Neural progenitor cell (in vitro differentiated cells): ENCODE data around the gene TOX2. TPM values are rescaled to one million over a fixed set of nuclear protein-coding genes. Genes with fewer than 3 reads are reported as not detected.

Experiments used
- DNase-seq: peaks from one replicate; pipeline ENCODE4 v3.0.0-alpha.2; 2016; ENCODE audit warnings: low spot score
- H2AFZ ChIP-seq: fragments of 200-600 bp; sonication (generic); replicated peaks from 2 replicates; pipeline ENCODE4 v1.6.1; 2016; ENCODE audit warnings: antibody characterized with exemption
- H3F3A ChIP-seq: fragments of 200-600 bp; sonication (generic); 2 replicates; pipeline ENCODE4 v1.6.1; 2016; ENCODE audit warnings: antibody characterized with exemption, low read depth
- H3K27ac ChIP-seq: fragments of 200-600 bp; sonication (generic); 2 replicates; pipeline ENCODE4 v1.5.1; 2016; ENCODE audit warnings: mild to moderate bottlenecking
- H3K27me3 ChIP-seq: fragments of 200-600 bp; sonication (generic); 2 replicates; pipeline ENCODE4 v1.6.1; 2016; ENCODE audit warnings: mild to moderate bottlenecking, moderate library complexity
- H3K36me3 ChIP-seq: fragments of 200-600 bp; sonication (generic); 2 replicates; pipeline ENCODE4 v1.5.1; 2016
- H3K4me1 ChIP-seq: fragments of 200-600 bp; sonication (generic); 2 replicates; pipeline ENCODE4 v1.6.1; 2016; ENCODE audit warnings: mixed run types
- H3K4me2 ChIP-seq: fragments of 200-600 bp; sonication (generic); 2 replicates; pipeline ENCODE4 v1.6.1; 2016
- H3K4me3 ChIP-seq: fragments of 200-600 bp; sonication (generic); 2 replicates; pipeline ENCODE4 v1.5.1; 2016
- H3K79me2 ChIP-seq: fragments of 200-600 bp; sonication (generic); 2 replicates; pipeline ENCODE4 v1.6.1; 2016; ENCODE audit warnings: low read depth
- H3K9ac ChIP-seq: fragments of 200-600 bp; sonication (generic); 2 replicates; pipeline ENCODE4 v1.6.1; 2016
- H3K9me3 ChIP-seq: fragments of 200-600 bp; sonication (generic); 2 replicates; pipeline ENCODE4 v1.5.1; 2016; ENCODE audit warnings: low read depth
- H4K20me1 ChIP-seq: fragments of 200-600 bp; sonication (generic); 2 replicates; pipeline ENCODE4 v1.6.1; 2016; ENCODE audit warnings: low read depth
- H3K27ac Mint-ChIP-seq: 3 replicates; pipeline ENCODE4 v1.8.0; 2021; ENCODE audit warnings: mixed read lengths
- H3K27me3 Mint-ChIP-seq: 2 replicates; pipeline ENCODE4 v1.8.0; 2022; ENCODE audit warnings: low read depth, mild to moderate bottlenecking, inconsistent platforms, moderate library complexity, mixed read lengths; ENCODE audit not compliant: insufficient read depth
- H3K36me3 Mint-ChIP-seq: 3 replicates; pipeline ENCODE4 v1.8.0; 2021; ENCODE audit warnings: mixed read lengths
- H3K4me1 Mint-ChIP-seq: 3 replicates; pipeline ENCODE4 v1.8.0; 2021; ENCODE audit warnings: mixed read lengths
- H3K4me3 Mint-ChIP-seq: 3 replicates; pipeline ENCODE4 v1.8.0; 2021; ENCODE audit warnings: mild to moderate bottlenecking, moderate library complexity, mixed read lengths
- H3K9me3 Mint-ChIP-seq: 3 replicates; pipeline ENCODE4 v1.8.0; 2020; ENCODE audit warnings: mixed read lengths
- EZH2 ChIP-seq: fragments of 200-600 bp; sonication (generic); IDR thresholded peaks from 2 replicates; pipeline ENCODE4 v1.6.1; 2017; ENCODE audit warnings: antibody characterized with exemption, mild to moderate bottlenecking, moderate library complexity
- EZH2phosphoT487 ChIP-seq: fragments of 200-600 bp; sonication (generic); IDR thresholded peaks from 2 replicates; pipeline ENCODE4 v1.6.1; 2017; ENCODE audit warnings: antibody characterized with exemption
- total RNA-seq: library from RNA; depleted of rRNA; stranded (reverse); fragments of >200 nt; gene quantifications from 2 replicates; pipeline ENCODE4 v1.2.3, GENCODE V29; 2015; ENCODE audit warnings: low replicate concordance
- TF ChIP-seq, protein P1 (sequence below): fragments of 200-600 bp; sonication (generic); IDR thresholded peaks from 2 replicates; pipeline ENCODE4 v1.5.1; 2017; ENCODE audit warnings: antibody characterized with exemption, mild to moderate bottlenecking

The TOX2 gene
- total RNA-seq, 1 donor from 2014 or later = not detected

DNA sequence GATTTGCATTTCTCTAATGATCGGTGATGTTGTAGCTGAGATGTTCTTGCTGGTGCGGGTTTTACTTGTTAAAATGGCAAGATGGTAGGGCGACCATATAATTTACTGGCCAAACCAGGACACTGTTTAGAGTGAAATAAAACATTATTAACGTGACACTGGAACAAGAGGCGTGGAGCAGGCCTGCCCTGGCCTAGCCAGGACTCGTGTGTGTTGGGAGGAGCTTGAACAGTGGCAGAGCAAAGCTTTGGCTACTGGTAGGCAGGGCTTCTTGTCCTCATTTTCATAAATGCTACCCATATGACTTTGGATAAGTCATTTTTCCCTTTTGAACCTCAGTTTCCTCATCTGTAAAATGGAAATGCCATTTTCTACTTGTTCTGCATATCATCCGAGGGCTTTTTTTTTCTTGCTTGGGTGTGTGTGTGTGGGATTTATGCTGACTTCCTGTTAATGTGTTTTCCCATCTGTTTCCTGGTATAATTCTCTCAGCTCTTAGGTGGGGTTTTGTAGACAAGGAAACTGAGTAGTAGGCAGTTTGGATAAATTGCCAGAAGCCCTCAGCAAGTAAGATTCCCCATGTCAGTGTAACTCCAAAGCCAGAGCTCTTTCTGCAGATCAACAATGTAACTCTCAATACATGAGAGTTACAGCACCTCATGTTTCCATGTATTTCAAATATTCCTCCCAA, 81.7 kb downstream of the TOX2 start:
- H3K4me3 ChIP-seq = no peak overlapping the region
- no peak overlapping the region for H3K27ac Mint-ChIP-seq

DNA sequence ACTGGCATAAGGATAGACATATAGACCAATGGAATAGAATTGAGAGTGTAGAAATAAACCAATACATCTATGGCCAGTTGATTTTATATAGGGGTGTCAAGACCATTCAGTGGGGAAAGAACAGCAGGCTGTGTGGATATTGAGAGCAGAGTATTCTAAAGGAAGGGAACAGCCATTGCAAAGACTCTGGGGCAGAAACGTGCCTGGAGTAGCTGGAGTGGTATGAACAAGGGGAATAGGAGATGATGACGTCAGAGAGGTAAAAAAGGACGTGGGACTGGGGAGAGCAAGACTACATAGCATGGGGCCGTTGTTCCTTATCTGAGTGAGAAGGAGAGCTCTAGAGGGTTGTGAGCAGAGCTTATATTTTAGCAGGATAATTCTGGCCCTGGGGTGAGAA, 85.2 kb downstream of the TOX2 start:
- H3K27me3 ChIP-seq = no peaks in the 10 kb centered on the region
- no peaks in the 10 kb centered on the region for H3K4me1 Mint-ChIP-seq
- no peak overlapping the region for H3K4me3 ChIP-seq
- H3K9me3 Mint-ChIP-seq = no peaks in the 10 kb centered on the region
- H3K27me3 Mint-ChIP-seq = no peaks in the 10 kb centered on the region
- H3K4me2 ChIP-seq = no peak overlapping the region
- no peak overlapping the region for H2AFZ ChIP-seq
- no peaks in the 10 kb centered on the region for H3K36me3 Mint-ChIP-seq
- no peak overlapping the region for H3K4me3 Mint-ChIP-seq
- no peaks in the 10 kb centered on the region for H3K79me2 ChIP-seq
- no peaks in the 10 kb centered on the region for H3K36me3 ChIP-seq
- H3K27ac ChIP-seq = no peak overlapping the region
- H3K27ac Mint-ChIP-seq = no peak overlapping the region
- no peak for DNase-seq
- no peaks in the 10 kb centered on the region for H3K9me3 ChIP-seq
- H3F3A ChIP-seq = no peaks in the 10 kb centered on the region
- TF ChIP-seq, protein P1, sequence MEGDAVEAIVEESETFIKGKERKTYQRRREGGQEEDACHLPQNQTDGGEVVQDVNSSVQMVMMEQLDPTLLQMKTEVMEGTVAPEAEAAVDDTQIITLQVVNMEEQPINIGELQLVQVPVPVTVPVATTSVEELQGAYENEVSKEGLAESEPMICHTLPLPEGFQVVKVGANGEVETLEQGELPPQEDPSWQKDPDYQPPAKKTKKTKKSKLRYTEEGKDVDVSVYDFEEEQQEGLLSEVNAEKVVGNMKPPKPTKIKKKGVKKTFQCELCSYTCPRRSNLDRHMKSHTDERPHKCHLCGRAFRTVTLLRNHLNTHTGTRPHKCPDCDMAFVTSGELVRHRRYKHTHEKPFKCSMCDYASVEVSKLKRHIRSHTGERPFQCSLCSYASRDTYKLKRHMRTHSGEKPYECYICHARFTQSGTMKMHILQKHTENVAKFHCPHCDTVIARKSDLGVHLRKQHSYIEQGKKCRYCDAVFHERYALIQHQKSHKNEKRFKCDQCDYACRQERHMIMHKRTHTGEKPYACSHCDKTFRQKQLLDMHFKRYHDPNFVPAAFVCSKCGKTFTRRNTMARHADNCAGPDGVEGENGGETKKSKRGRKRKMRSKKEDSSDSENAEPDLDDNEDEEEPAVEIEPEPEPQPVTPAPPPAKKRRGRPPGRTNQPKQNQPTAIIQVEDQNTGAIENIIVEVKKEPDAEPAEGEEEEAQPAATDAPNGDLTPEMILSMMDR = no peak
- TF ChIP-seq EZH2phosphoT487 (no peak), EZH2 (no peak)
- H3K9ac ChIP-seq = no peak overlapping the region
- no peaks in the 10 kb centered on the region for H3K4me1 ChIP-seq
- no peaks in the 10 kb centered on the region for H4K20me1 ChIP-seq

More for the DNA sequence above, 81.7 kb downstream of the TOX2 start:
- Histone ChIP-seq H3K27me3 (no peaks in the 10 kb centered on the region), H2AFZ (no peak overlapping the region), H3K9me3 (no peaks in the 10 kb centered on the region), H3K4me1 (no peaks in the 10 kb centered on the region), H3K9ac (no peak overlapping the region), H3K79me2 (no peaks in the 10 kb centered on the region), H3K27ac (no peak overlapping the region), H3F3A (no peaks in the 10 kb centered on the region), H3K36me3 (no peaks in the 10 kb centered on the region), H3K4me2 (no peak overlapping the region), H4K20me1 (no peaks in the 10 kb centered on the region)
- H3K36me3 Mint-ChIP-seq = no peaks in the 10 kb centered on the region
- no peaks in the 10 kb centered on the region for H3K9me3 Mint-ChIP-seq
- no peaks in the 10 kb centered on the region for H3K27me3 Mint-ChIP-seq
- H3K4me3 Mint-ChIP-seq = no peak overlapping the region
- DNase-seq = no peak
- no peak for TF ChIP-seq EZH2phosphoT487
- no peak for TF ChIP-seq EZH2
- TF ChIP-seq, protein P1 = no peak
- no peaks in the 10 kb centered on the region for H3K4me1 Mint-ChIP-seq

DNA sequence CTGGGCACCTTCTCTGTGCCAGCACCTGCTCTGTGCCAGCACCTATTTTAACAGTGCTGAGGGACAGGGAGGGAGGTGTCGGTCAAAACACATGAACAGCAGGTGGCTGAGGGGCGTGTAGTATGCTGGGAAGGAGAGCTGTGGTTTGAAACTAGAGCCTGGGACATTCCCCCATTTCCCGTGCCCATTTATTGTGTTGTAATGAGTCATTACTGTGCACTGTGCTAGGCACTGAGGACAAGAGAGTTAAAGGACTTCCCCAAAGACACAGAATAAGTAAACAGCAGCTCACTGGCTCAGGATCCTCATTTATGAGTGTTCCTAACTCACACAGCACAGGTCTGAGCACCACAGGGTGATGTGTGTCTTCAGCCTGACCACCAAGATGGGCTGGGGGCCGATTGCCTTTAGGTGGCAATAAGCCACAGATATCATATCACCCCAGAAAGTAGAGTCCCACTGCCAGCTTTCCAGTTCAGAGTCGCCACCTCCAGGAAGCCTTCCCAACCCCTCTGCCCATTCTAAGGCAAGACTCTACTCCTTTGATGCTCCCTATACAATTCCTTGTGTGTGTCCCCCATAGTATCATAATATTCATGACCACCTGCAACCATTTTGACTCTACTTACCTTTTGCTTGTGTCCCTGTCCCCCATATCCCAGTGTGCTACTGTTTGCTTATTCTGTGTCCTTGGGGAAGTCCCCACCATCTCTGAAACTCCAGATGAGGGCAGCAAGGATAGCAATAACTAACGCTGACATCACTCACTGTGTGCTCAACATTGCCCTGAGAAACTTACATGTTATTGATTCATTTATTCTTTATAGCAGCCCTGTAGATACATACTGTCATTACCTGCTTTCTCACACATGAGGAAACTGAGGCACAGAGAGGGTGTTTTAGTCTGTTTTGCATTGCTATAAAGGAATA, 87.3 kb downstream of the TOX2 start:
- H3K4me2 ChIP-seq = no peak overlapping the region
- no peak overlapping the region for H3K4me3 Mint-ChIP-seq
- H2AFZ ChIP-seq = no peak overlapping the region
- no peaks in the 10 kb centered on the region for H3K27me3 ChIP-seq
- no peaks in the 10 kb centered on the region for H3K27me3 Mint-ChIP-seq
- no peaks in the 10 kb centered on the region for H3K9me3 Mint-ChIP-seq
- no peak overlapping the region for H3K27ac Mint-ChIP-seq
- H3K4me1 ChIP-seq = no peaks in the 10 kb centered on the region
- no peak overlapping the region for H3K9ac ChIP-seq
- no peaks in the 10 kb centered on the region for H3K79me2 ChIP-seq
- H3F3A ChIP-seq = no peaks in the 10 kb centered on the region
- H4K20me1 ChIP-seq = no peaks in the 10 kb centered on the region
- H3K4me1 Mint-ChIP-seq = peaks cover 4% of the 10 kb centered on the region
- TF ChIP-seq EZH2 (no peak), EZH2phosphoT487 (no peak)
- TF ChIP-seq, protein P1 = no peak
- no peaks in the 10 kb centered on the region for H3K36me3 Mint-ChIP-seq
- no peak overlapping the region for H3K4me3 ChIP-seq
- no peaks in the 10 kb centered on the region for H3K9me3 ChIP-seq
- H3K36me3 ChIP-seq = no peaks in the 10 kb centered on the region
- no peak overlapping the region for H3K27ac ChIP-seq
- no peak for DNase-seq
